HCT116 (cell line): ENCODE measurements around the gene RMI2. TPM values are rescaled to one million over a fixed set of nuclear protein-coding genes. Genes with fewer than 3 reads are reported as not detected.

Source experiments
- ATAC-seq: fragments of 200-7000 bp; cut with Tn5 transposase; 2 replicates; pipeline ENCODE4 v1.9.1; 2020; ENCODE audit warnings: mild to moderate bottlenecking, moderate library complexity
- BruUV-seq: library from RNA; stranded (reverse); fragments of 400-500 nt; replicated peaks from 2 replicates; lab custom pipeline; 2021; lab: Mats Ljungman, UMichigan
- CTCF ChIA-PET: fragments of 300-600 bp; sonication (Branson Sonifier 250); formaldehyde crosslinking; loops from one replicate; lab custom pipeline; 2021; ENCODE audit warnings: antibody characterized with exemption; lab: Charles Lee
- POLR2A ChIA-PET: fragments of 300-600, 350-600 bp; sonication (Branson Sonifier 250); formaldehyde crosslinking; loops from one replicate; lab custom pipeline; 2021; ENCODE audit warnings: antibody characterized with exemption; lab: Charles Lee
- RAD21 ChIA-PET, 2 experiments: fragments of 300-600 bp; sonication (Branson Sonifier 250); formaldehyde crosslinking; loops; one replicate each; lab custom pipeline; 2023; ENCODE audit warnings: low total read pairs in 2 of 2; ENCODE audit not compliant: uncharacterized antibody in 2 of 2, unreplicated experiment in 2 of 2, low non-redundant PET in 1 of 2; lab: Charles Lee
- DNase-seq: peaks from one replicate; pipeline ENCODE4 v3.0.0-alpha.2; 2010; ENCODE audit warnings: low read depth, low spot score
- H2AFZ ChIP-seq: fragments of 200-600 bp; shearing (Covaris generic), sonication (generic); 2 replicates; pipeline ENCODE4 v1.6.1; 2017; ENCODE audit warnings: low read depth, mixed run types, mixed read lengths, antibody characterized with exemption, low read length; ENCODE audit not compliant: poor library complexity, severe bottlenecking
- H3K27ac ChIP-seq: 2 replicates; pipeline ENCODE4 v1.5.1; 2012; ENCODE audit warnings: low read depth, low read length
- H3K27me3 ChIP-seq: fragments of 200-600 bp; sonication (generic); 2 replicates; pipeline ENCODE4 v1.6.1; 2016; ENCODE audit warnings: mixed run types, low read length, mixed read lengths; ENCODE audit not compliant: insufficient read depth
- H3K36me3 ChIP-seq, 2 experiments: fragments of 200-500 bp in 1 of 2; fragments of 200-600 bp in 1 of 2; sonication (Bioruptor generic) in 1 of 2; sonication (generic) in 1 of 2; 2 replicates each; pipeline versions ENCODE4 v1.5.1 to v1.6.1; 2014 to 2016; ENCODE audit warnings: low read length in 2 of 2, inconsistent platforms in 1 of 2, mixed read lengths in 1 of 2, mixed run types in 1 of 2; ENCODE audit not compliant: insufficient read depth in 2 of 2, control insufficient read depth in 1 of 2
- H3K4me1 ChIP-seq, 2 experiments: fragments of 200-600 bp in 1 of 2; sonication (generic) in 1 of 2; 2 replicates each; pipeline versions ENCODE4 v1.5.1 to v1.6.1; 2012 to 2017; ENCODE audit warnings: low read length in 2 of 2, inconsistent platforms in 1 of 2, mild to moderate bottlenecking in 1 of 2, mixed read lengths in 1 of 2, mixed run types in 1 of 2, moderate library complexity in 1 of 2; ENCODE audit not compliant: insufficient read depth in 2 of 2, control insufficient read depth in 1 of 2
- H3K4me2 ChIP-seq: fragments of 200-600 bp; sonication (generic); 2 replicates; pipeline ENCODE4 v1.6.1; 2017; ENCODE audit warnings: mixed run types, low read length, mixed read lengths
- H3K4me3 ChIP-seq, 2 experiments: fragments of 200-600 bp in 1 of 2; sonication (generic) in 1 of 2; replicated peaks in 1 of 2; 2 replicates each; pipeline ENCODE4 v1.5.1; 2011 to 2016; ENCODE audit warnings: low read length in 2 of 2, control low read depth in 1 of 2, low read depth in 1 of 2, mild to moderate bottlenecking in 1 of 2, mixed read lengths in 1 of 2, mixed run types in 1 of 2
- H3K79me2 ChIP-seq: fragments of 200-600 bp; sonication (generic); 2 replicates; pipeline ENCODE4 v1.6.1; 2017; ENCODE audit warnings: mild to moderate bottlenecking, mixed run types, low read length, moderate library complexity, mixed read lengths; ENCODE audit not compliant: insufficient read depth
- H3K9ac ChIP-seq: fragments of 200-600 bp; sonication (generic); 2 replicates; pipeline ENCODE4 v1.6.1; 2016; ENCODE audit warnings: low read length, mixed read lengths
- H3K9me2 ChIP-seq: fragments of 200-600 bp; sonication (generic), shearing (Covaris generic); 2 replicates; pipeline ENCODE4 v1.6.1; 2017; ENCODE audit warnings: mixed run types, mild to moderate bottlenecking, moderate library complexity; ENCODE audit not compliant: insufficient read depth
- H3K9me3 ChIP-seq, 2 experiments: fragments of 200-500 bp in 1 of 2; fragments of 200-600 bp in 1 of 2; sonication (Bioruptor generic) in 1 of 2; sonication (generic) in 1 of 2; 2 replicates each; pipeline ENCODE4 v1.6.1; 2014 to 2017; ENCODE audit warnings: low read length in 2 of 2, mixed read lengths in 2 of 2, inconsistent platforms in 1 of 2, low read depth in 1 of 2, mild to moderate bottlenecking in 1 of 2, mixed run types in 1 of 2, moderate library complexity in 1 of 2; ENCODE audit not compliant: control insufficient read depth in 1 of 2, insufficient read depth in 1 of 2
- H4K20me1 ChIP-seq: fragments of 200-600 bp; sonication (generic), shearing (Covaris generic); 2 replicates; pipeline ENCODE4 v1.6.1; 2017; ENCODE audit warnings: mixed run types, mild to moderate bottlenecking, moderate library complexity; ENCODE audit not compliant: insufficient read depth
- RAD21 ChIP-seq: IDR thresholded peaks from 2 replicates; pipeline ENCODE4 v1.6.1; 2012; ENCODE audit warnings: low read depth, mild to moderate bottlenecking
- YY1 ChIP-seq: IDR thresholded peaks from 2 replicates; pipeline ENCODE4 v1.6.1; 2011; ENCODE audit warnings: low read length, low read depth, moderate library complexity, mild to moderate bottlenecking; ENCODE audit not compliant: insufficient replicate concordance; ENCODE audit errors: extremely low read depth
- intact Hi-C: fragments of 100-400 bp; cut with micrococcal nuclease; formaldehyde crosslinking; loops from 2 replicates; pipeline ENCODE4 v1.10.0; 2022
- total RNA-seq: library from RNA; stranded (reverse); gene quantifications from one replicate; pipeline ENCODE4 v1.2.1, GENCODE V29; 2021; ENCODE audit not compliant: unreplicated experiment
- TF ChIP-seq, protein P1 (sequence below): IDR thresholded peaks from 2 replicates; pipeline ENCODE4 v1.6.1; 2011; ENCODE audit warnings: mild to moderate bottlenecking, low read length, moderate library complexity; ENCODE audit not compliant: insufficient replicate concordance; ENCODE audit errors: extremely low read depth
- TF ChIP-seq, protein P2 (sequence below), 3 experiments: fragments of 200-600 bp in 1 of 3; sonication (generic) in 1 of 3; IDR thresholded peaks in 2 of 3; conservative IDR thresholded peaks in 1 of 3; 2 replicates each; pipeline ENCODE4 v1.5.1; 2012 to 2017; ENCODE audit warnings: low read depth in 2 of 3, low read length in 2 of 3, antibody characterized with exemption in 1 of 3, borderline replicate concordance in 1 of 3, control low read depth in 1 of 3, mild to moderate bottlenecking in 1 of 3, mixed read lengths in 1 of 3, mixed run types in 1 of 3, moderate library complexity in 1 of 3; ENCODE audit not compliant: insufficient read depth in 1 of 3

Gene RMI2
- total RNA-seq, 1 experiment from 2014 or later, result 19.9 TPM

- CTCF ChIA-PET, result interaction anchor here (0.6 to 4.1 kb wide), 14 partner anchors 10 to 393 kb away, joined by 3 to 26 read pairs (median 4); partner anchors contain the start of gene SOCS1
- H3K9me3 ChIP-seq, result no peaks in the 10 kb centered on the region
- ATAC-seq (peak; percentile 72), DNase-seq (no peak)
- peak overlapping the region in 1 of 2 experiments; percentile 37; a peak in 2 of 4 replicates for H3K4me3 ChIP-seq
- peak; percentile 85 for TF ChIP-seq RAD21
- TF ChIP-seq, protein P1, sequence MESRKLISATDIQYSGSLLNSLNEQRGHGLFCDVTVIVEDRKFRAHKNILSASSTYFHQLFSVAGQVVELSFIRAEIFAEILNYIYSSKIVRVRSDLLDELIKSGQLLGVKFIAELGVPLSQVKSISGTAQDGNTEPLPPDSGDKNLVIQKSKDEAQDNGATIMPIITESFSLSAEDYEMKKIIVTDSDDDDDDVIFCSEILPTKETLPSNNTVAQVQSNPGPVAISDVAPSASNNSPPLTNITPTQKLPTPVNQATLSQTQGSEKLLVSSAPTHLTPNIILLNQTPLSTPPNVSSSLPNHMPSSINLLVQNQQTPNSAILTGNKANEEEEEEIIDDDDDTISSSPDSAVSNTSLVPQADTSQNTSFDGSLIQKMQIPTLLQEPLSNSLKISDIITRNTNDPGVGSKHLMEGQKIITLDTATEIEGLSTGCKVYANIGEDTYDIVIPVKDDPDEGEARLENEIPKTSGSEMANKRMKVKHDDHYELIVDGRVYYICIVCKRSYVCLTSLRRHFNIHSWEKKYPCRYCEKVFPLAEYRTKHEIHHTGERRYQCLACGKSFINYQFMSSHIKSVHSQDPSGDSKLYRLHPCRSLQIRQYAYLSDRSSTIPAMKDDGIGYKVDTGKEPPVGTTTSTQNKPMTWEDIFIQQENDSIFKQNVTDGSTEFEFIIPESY, result no peak
- TF ChIP-seq, protein P2, sequence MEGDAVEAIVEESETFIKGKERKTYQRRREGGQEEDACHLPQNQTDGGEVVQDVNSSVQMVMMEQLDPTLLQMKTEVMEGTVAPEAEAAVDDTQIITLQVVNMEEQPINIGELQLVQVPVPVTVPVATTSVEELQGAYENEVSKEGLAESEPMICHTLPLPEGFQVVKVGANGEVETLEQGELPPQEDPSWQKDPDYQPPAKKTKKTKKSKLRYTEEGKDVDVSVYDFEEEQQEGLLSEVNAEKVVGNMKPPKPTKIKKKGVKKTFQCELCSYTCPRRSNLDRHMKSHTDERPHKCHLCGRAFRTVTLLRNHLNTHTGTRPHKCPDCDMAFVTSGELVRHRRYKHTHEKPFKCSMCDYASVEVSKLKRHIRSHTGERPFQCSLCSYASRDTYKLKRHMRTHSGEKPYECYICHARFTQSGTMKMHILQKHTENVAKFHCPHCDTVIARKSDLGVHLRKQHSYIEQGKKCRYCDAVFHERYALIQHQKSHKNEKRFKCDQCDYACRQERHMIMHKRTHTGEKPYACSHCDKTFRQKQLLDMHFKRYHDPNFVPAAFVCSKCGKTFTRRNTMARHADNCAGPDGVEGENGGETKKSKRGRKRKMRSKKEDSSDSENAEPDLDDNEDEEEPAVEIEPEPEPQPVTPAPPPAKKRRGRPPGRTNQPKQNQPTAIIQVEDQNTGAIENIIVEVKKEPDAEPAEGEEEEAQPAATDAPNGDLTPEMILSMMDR (IDR thresholded peaks at IDR 0.05 in 2 of 3, conservative IDR thresholded peaks at IDR 0.05 in 1 of 3; ENCODE audit: borderline replicate concordance in 1 of 3, insufficient read depth in 1 of 3, low read depth in 2 of 3, low read length in 2 of 3), result peak; percentile 57 to 73 (median 68); a peak in 5 of 6 replicates
- peak; percentile 47 for TF ChIP-seq YY1
- H3K79me2 ChIP-seq, result no peaks in the 10 kb centered on the region
- RAD21 ChIA-PET, result interaction anchor here (0.6 to 1.3 kb wide), 5 partner anchors 101 to 403 kb away, joined by 3 to 5 read pairs (median 4); partner anchors contain the start of gene SOCS1 (in 2 of the 2)
- intact Hi-C loops, result loop anchor here (1.0 to 2.0 kb wide), 2 partner anchors 100 to 385 kb away; partner anchors contain the start of gene SOCS1
- peak overlapping the region; percentile 70 for H3K4me2 ChIP-seq
- no peaks in the 10 kb centered on the region for H4K20me1 ChIP-seq
- H3K36me3 ChIP-seq, result no peaks in the 10 kb centered on the region
- peak overlapping the region; percentile 59 for H3K27ac ChIP-seq
- H2AFZ ChIP-seq, result peak overlapping the region; percentile 8
- H3K9me2 ChIP-seq, result no peaks in the 10 kb centered on the region
- peaks cover 34 to 46% of the 10 kb centered on the region in 2 experiments for H3K4me1 ChIP-seq
- POLR2A ChIA-PET, result interaction anchor here (1.1 to 2.1 kb wide), 2 partner anchors 101 to 385 kb away, joined by 5 to 10 read pairs; partner anchors contain the start of gene SOCS1
- peak overlapping the region; percentile 37 for H3K9ac ChIP-seq
- H3K27me3 ChIP-seq, result no peaks in the 10 kb centered on the region
- no TSS peak for BruUV-seq
Observed at GRCh38 chr16:11356573-11357331, 11.5 kb downstream of the RMI2 start.
